Astrocyte of the spinal cord (primary cell): Measurements from ENCODE around the gene BAHCC1.
A peak's percentile ranks its signal among the peaks of the same experiment; 100 is the strongest.

ENCODE experiments used
- DNase-seq: peaks from one replicate; pipeline ENCODE4 v3.0.0; 2011; ENCODE audit warnings: low read depth, low spot score
- H3K4me3 ChIP-seq: 2 replicates; pipeline ENCODE4 v1.5.1; 2011; ENCODE audit warnings: low read depth, mild to moderate bottlenecking, low read length, moderate library complexity
- CTCF ChIP-seq: IDR thresholded peaks from 2 replicates; pipeline ENCODE4 v1.5.1; 2012; ENCODE audit warnings: low read depth, mild to moderate bottlenecking, low read length, inconsistent platforms
- in situ Hi-C: cut with HindIII; loops from 2 replicates; pipeline ENCODE4 v1.10.0; 2017; ENCODE audit warnings: low sequenced_read_pairs

Gene BAHCC1

GRCh38 chr17:81481815-81482505 is 86.7 kb downstream of the BAHCC1 start:
- TF ChIP-seq CTCF: no peak
- in situ Hi-C loops: no loop called here
- peak overlapping the region; percentile 34 for H3K4me3 ChIP-seq
- DNase-seq: no peak

GRCh38 chr17:81482673-81483072 is 87.4 kb downstream of the BAHCC1 start:
- DNase-seq: no peak
- no peak overlapping the region for H3K4me3 ChIP-seq
- no peak for TF ChIP-seq CTCF
- in situ Hi-C loops: no loop called here

- H3K4me3 ChIP-seq: no peak overlapping the region
- no peak for TF ChIP-seq CTCF
- peak; percentile 25 for DNase-seq
- in situ Hi-C loops: no loop called here
Measured at GRCh38 chr17:81483085-81483861, 88.0 kb downstream of the BAHCC1 start.

GRCh38 chr17:81483862-81484194 is 88.6 kb downstream of the BAHCC1 start:
- no peak for TF ChIP-seq CTCF
- DNase-seq: no peak
- in situ Hi-C loops: no loop called here

GRCh38 chr17:81484195-81484979 is 89.1 kb downstream of the BAHCC1 start:
- DNase-seq: peak; percentile 73
- peak; percentile 68 for TF ChIP-seq CTCF
- H3K4me3 ChIP-seq: peak overlapping the region; percentile 19
- in situ Hi-C loops: no loop called here

More at GRCh38 chr17:81483862-81484194, 88.6 kb downstream of the BAHCC1 start:
- peak overlapping the region; percentile 10 for H3K4me3 ChIP-seq

GRCh38 chr17:81486199-81486810 is 91.0 kb downstream of the BAHCC1 start:
- no peak for TF ChIP-seq CTCF
- DNase-seq: no peak
- in situ Hi-C loops: no loop called here
- no peak overlapping the region for H3K4me3 ChIP-seq
